Measurements from ENCODE around the gene RPS21. TPM values are rescaled to one million over a fixed set of nuclear protein-coding genes. Genes with fewer than 3 reads are reported as not detected.

Gene RPS21
- total RNA-seq, 4 donors from 2014 or later = 585 to 2,728 (median 1,375) TPM

DNA sequence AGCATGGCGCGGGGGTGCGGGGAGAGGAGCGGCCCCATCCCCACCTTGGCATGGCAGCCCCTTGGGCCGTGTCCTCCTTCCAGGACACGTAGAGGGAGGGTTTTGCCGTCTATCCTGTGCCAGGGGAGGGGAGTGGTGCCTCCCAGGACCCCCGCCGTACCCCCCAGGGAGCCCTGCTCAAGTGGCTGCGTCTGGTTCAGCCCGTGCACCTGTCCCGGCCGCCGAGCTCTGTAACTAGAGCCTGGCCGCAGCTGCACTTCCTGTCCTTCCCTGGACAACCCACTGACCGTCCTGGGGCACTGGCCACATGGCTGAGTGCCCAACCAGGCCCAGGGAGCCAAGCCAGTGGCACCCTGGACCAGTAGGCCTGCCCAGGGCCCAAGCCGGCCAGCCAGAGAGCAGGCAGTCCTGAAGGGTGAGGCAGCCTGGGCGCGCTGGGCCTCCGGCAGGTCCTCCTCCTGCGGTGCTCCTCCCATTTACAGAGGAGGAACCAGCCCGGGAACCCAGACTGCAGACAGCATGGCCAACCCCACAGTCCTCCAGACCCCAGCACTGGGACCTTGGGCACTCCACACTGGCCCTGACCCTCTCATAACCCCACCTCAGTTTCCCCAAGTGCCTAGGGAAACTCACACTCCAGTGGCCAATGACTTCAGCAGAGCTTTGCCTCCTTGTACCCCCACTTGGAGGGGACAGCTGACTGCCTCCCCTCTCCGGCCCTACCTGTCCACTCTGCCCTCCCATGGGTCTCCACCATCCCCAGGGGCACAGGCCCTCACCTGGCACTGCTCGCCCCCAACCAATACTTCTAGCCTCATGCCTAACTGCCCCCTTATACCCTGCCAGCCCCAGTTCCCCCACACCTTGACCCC is 28.5 kb upstream of the RPS21 start:
- no peak for TF ChIP-seq EP300 (IDR thresholded peaks at IDR 0.05; ENCODE audit: low read depth)
- no peak for TF ChIP-seq POLR2A (IDR thresholded peaks at IDR 0.05)
- TF ChIP-seq, protein P1, sequence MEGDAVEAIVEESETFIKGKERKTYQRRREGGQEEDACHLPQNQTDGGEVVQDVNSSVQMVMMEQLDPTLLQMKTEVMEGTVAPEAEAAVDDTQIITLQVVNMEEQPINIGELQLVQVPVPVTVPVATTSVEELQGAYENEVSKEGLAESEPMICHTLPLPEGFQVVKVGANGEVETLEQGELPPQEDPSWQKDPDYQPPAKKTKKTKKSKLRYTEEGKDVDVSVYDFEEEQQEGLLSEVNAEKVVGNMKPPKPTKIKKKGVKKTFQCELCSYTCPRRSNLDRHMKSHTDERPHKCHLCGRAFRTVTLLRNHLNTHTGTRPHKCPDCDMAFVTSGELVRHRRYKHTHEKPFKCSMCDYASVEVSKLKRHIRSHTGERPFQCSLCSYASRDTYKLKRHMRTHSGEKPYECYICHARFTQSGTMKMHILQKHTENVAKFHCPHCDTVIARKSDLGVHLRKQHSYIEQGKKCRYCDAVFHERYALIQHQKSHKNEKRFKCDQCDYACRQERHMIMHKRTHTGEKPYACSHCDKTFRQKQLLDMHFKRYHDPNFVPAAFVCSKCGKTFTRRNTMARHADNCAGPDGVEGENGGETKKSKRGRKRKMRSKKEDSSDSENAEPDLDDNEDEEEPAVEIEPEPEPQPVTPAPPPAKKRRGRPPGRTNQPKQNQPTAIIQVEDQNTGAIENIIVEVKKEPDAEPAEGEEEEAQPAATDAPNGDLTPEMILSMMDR (IDR thresholded peaks at IDR 0.05) = no peak
- TF ChIP-seq POLR2AphosphoS5 (IDR thresholded peaks at IDR 0.05) = no peak
- Histone ChIP-seq H3K27me3 (no peaks in the 10 kb centered on the region), H3K4me3 (no peak overlapping the region), H3K9me3 (no peaks in the 10 kb centered on the region), H3K4me1 (peaks cover 55 to 86% (median 64%) of the 10 kb centered on the region in 4 donors), H3K36me3 (no peaks in the 10 kb centered on the region), H3K27ac (peak overlapping the region; percentile 81 to 88 (median 84))
- no peak for DNase-seq
- WGBS, 2 donors (ENCODE audit: low coverage in 1 of 2) = 57 to 83% methylated on average over 1 to 15 of the region's 24 CpGs
- in situ Hi-C loops (cut with MboI; ENCODE audit: low pct_ligation_motif_present in 1 of 4, low pct_unique_long_range_greater_than_20kb in 1 of 4, low sequenced_read_pairs in 3 of 4) = no loop called here
- intact Hi-C loops (cut with DNase I; ENCODE audit: low total_unique reads) = no loop called here

DNA sequence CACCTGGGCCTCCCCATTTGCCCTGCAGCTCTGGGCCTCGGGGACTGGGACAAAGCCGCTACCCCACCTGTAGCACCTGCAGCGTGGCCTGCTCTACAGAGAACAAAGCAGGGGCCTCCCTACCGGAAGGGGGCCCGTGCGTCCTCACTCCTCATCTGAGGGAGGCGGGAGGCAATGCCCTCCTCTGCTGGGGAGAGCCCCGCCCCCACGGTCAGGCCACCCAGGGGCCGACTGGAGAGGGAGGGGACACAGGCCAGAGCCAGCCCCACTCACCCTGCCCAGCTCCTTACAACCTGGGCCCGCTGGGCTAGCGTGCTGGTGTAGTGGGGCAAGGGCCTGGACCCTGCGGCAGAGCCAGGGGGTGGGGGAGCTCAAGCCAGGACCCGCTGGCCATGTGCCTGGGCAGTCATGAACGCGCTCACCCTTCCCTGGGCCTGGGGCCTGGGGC is 27.8 kb upstream of the RPS21 start:
- Histone ChIP-seq H3K27me3 (no peaks in the 10 kb centered on the region), H3K36me3 (no peaks in the 10 kb centered on the region), H3K4me3 (no peak overlapping the region), H3K4me1 (peaks cover 62 to 86% (median 66%) of the 10 kb centered on the region in 4 donors), H3K9me3 (no peaks in the 10 kb centered on the region), H3K27ac (peak overlapping the region; percentile 81 to 88 (median 84))
- no peak for TF ChIP-seq EP300 (IDR thresholded peaks at IDR 0.05; ENCODE audit: low read depth)
- TF ChIP-seq, protein P1 (IDR thresholded peaks at IDR 0.05) = no peak
- TF ChIP-seq POLR2AphosphoS5 (IDR thresholded peaks at IDR 0.05) = no peak
- no peak for TF ChIP-seq POLR2A (IDR thresholded peaks at IDR 0.05)
- intact Hi-C loops (cut with DNase I; ENCODE audit: low total_unique reads) (no loop called here), in situ Hi-C loops (cut with MboI; ENCODE audit: low pct_ligation_motif_present in 1 of 4, low pct_unique_long_range_greater_than_20kb in 1 of 4, low sequenced_read_pairs in 3 of 4) (no loop called here)
- no peak for DNase-seq
- WGBS, 2 donors (ENCODE audit: low coverage in 1 of 2) = 67% methylated on average over 16 of the region's 16 CpGs; no CpG with 5 or more reads in 1 of the 2 donors

DNA sequence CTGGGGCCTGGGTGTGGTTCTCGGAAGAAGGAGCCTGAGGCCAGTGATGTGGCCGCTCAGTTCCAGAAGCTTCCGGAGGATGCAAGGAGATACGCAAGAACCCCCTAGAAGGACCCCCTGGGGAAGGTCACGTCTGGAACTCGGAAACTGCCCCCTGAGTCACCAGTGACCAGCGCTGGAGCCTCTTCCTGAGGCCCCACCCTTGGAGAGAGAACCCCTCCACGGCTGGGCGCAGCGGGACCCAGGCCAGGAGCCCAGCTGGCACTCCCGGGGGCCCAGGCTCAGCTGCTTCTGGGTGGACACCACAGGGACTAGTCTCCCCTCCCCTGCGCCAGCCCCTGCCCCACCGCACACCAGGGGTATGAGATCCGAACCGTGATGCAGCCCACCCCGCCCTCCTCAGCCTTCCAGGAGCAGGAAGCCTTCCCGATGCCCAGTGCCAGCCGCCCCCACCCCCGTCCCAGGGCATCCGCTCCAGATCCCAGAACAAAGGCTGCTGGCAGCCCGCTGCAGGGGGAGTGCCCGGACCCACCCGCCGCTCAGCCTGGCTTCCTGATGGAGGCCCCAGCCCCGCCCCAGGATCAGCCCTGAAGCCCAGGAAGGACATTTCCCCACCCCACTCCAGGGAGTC is 27.3 kb upstream of the RPS21 start:
- Histone ChIP-seq H3K27me3 (no peaks in the 10 kb centered on the region), H3K4me1 (peaks cover 62 to 85% (median 66%) of the 10 kb centered on the region in 4 donors), H3K9me3 (no peaks in the 10 kb centered on the region), H3K4me3 (no peak overlapping the region), H3K36me3 (no peaks in the 10 kb centered on the region), H3K27ac (peak overlapping the region; percentile 81 to 88 (median 84))
- no peak for DNase-seq
- TF ChIP-seq EP300 (IDR thresholded peaks at IDR 0.05; ENCODE audit: low read depth) (no peak), POLR2A (IDR thresholded peaks at IDR 0.05) (no peak), POLR2AphosphoS5 (IDR thresholded peaks at IDR 0.05) (peak; percentile 14 to 24 (median 23))
- TF ChIP-seq, protein P1 (IDR thresholded peaks at IDR 0.05) = no peak
- intact Hi-C loops (cut with DNase I; ENCODE audit: low total_unique reads) (no loop called here), in situ Hi-C loops (cut with MboI; ENCODE audit: low pct_ligation_motif_present in 1 of 4, low pct_unique_long_range_greater_than_20kb in 1 of 4, low sequenced_read_pairs in 3 of 4) (no loop called here)
- 48% methylated on average over 16 of the region's 25 CpGs; no CpG with 5 or more reads in 1 of the 2 donors for WGBS, 2 donors (ENCODE audit: low coverage in 1 of 2)

Data from transverse colon (tissue), 4 donors.